T-cell (primary cell): Measurements from ENCODE around the gene GART. TPM values are rescaled to one million over a fixed set of nuclear protein-coding genes. Genes with fewer than 3 reads are reported as not detected.

ENCODE experiments used
- ATAC-seq, 4 experiments: fragments of 200-7000 bp in 3 of 4; fragments of 150-1000 bp in 1 of 4; cut with Tn5 transposase; replicated peaks in 1 of 4; 1 replicate in 3 of 4; 2 replicates in 1 of 4; pipeline ENCODE4 v1.10.0; 2021; ENCODE audit warnings: moderate library complexity in 3 of 4, mild to moderate bottlenecking in 2 of 4, moderate number of reproducible peaks in 1 of 4
- CTCF ChIA-PET, 2 donors: fragments of 300-600 bp; sonication (Branson Sonifier 250); formaldehyde crosslinking; loops; one replicate each; lab custom pipeline; 2022; ENCODE audit warnings: antibody characterized with exemption in 2 of 2; lab: Charles Lee
- POLR2A ChIA-PET, 2 donors: fragments of 300-600 bp; sonication (Branson Sonifier 250); formaldehyde crosslinking; loops; one replicate each; lab custom pipeline; 2022; ENCODE audit warnings: antibody characterized with exemption in 2 of 2; lab: Charles Lee
- DNase-seq, 35 experiments: peaks; one replicate each; pipeline versions ENCODE4 v3.0.0 to v3.0.0-alpha.2; 2013 to 2023
- H3K27ac ChIP-seq: one replicate; pipeline ENCODE4 v1.5.1; 2013; ENCODE audit warnings: low read length
- H3K27me3 ChIP-seq, 2 experiments: replicated peaks in 1 of 2; 1 replicate in 1 of 2; 2 replicates in 1 of 2; pipeline versions ENCODE4 v1.6.1 to v1.7.0; 2013; ENCODE audit warnings: low read length in 1 of 2, mixed read lengths in 1 of 2; ENCODE audit not compliant: control insufficient read depth in 2 of 2, insufficient read depth in 2 of 2; ENCODE audit errors: extremely low read depth in 1 of 2
- H3K36me3 ChIP-seq, 2 donors: 1 replicate in 1 of 2; 2 replicates in 1 of 2; pipeline versions ENCODE4 v1.6.1 to v1.7.0; 2013; ENCODE audit warnings: low read length in 1 of 2; ENCODE audit not compliant: control insufficient read depth in 2 of 2, insufficient read depth in 1 of 2; ENCODE audit errors: extremely low read depth in 1 of 2
- H3K4me1 ChIP-seq, 2 experiments: 1 replicate in 1 of 2; 2 replicates in 1 of 2; pipeline versions ENCODE4 v1.6.1 to v1.7.0; 2013; ENCODE audit warnings: low read length in 2 of 2, mixed read lengths in 1 of 2; ENCODE audit not compliant: insufficient read depth in 2 of 2, control insufficient read depth in 1 of 2; ENCODE audit errors: extremely low read depth in 1 of 2
- H3K4me3 ChIP-seq, 2 donors: 1 replicate in 1 of 2; 2 replicates in 1 of 2; pipeline versions ENCODE4 v1.5.1 to v1.7.0; 2013; ENCODE audit warnings: mild to moderate bottlenecking in 2 of 2, low read length in 1 of 2, moderate library complexity in 1 of 2; ENCODE audit not compliant: control insufficient read depth in 1 of 2; ENCODE audit errors: extremely low read depth in 1 of 2
- H3K9me3 ChIP-seq: 2 replicates; pipeline ENCODE4 v1.7.0; 2013
- H3K27ac Mint-ChIP-seq, 2 donors: one replicate each; pipeline ENCODE4 v1.8.0; 2020 to 2021; ENCODE audit warnings: mild to moderate bottlenecking in 2 of 2, mixed read lengths in 2 of 2
- H3K27me3 Mint-ChIP-seq, 2 donors: one replicate each; pipeline ENCODE4 v1.8.0; 2021 to 2022; ENCODE audit warnings: mixed read lengths in 2 of 2
- H3K36me3 Mint-ChIP-seq: one replicate; pipeline ENCODE4 v1.8.0; 2021; ENCODE audit warnings: mixed read lengths
- H3K4me1 Mint-ChIP-seq, 3 donors: one replicate each; pipeline ENCODE4 v1.8.0; 2020 to 2022; ENCODE audit warnings: mixed read lengths in 3 of 3, mild to moderate bottlenecking in 1 of 3
- H3K4me3 Mint-ChIP-seq, 3 donors: one replicate each; pipeline ENCODE4 v1.8.0; 2020 to 2022; ENCODE audit warnings: mild to moderate bottlenecking in 3 of 3, mixed read lengths in 3 of 3, moderate library complexity in 3 of 3
- H3K9me3 Mint-ChIP-seq, 3 donors: one replicate each; pipeline ENCODE4 v1.8.0; 2020 to 2022; ENCODE audit warnings: mixed read lengths in 3 of 3
- WGBS: methylation state at CpG from one replicate; pipeline ENCODE4 v1.1.5; 2013; ENCODE audit warnings: missing lambda C conversion rate; ENCODE audit not compliant: insufficient coverage; 5-methylcytosine and 5-hydroxymethylcytosine counted together
- total RNA-seq, 35 experiments: library from RNA in 6 of 35; stranded (reverse) in 6 of 35; fragments of 120-200 nt in 1 of 35; gene quantifications; one replicate each; pipeline versions ENCODE4 v1.2.1 to v1.2.4 and lab custom pipeline; 2013 to 2026

Gene GART
- total RNA-seq, 5 donors from 2014 or later (not counting 1 experiment from before 2014, with no cell fraction given): 37.6 to 97.4 (median 84.6) TPM

- Mint-ChIP-seq H3K9me3 (no peaks in the 10 kb centered on the region), H3K36me3 (peaks cover 31% of the 10 kb centered on the region), H3K27me3 (no peaks in the 10 kb centered on the region), H3K4me1 (peaks cover 18 to 41% (median 39%) of the 10 kb centered on the region in 3 donors), H3K27ac (peak overlapping the region; percentile 27 to 55), H3K4me3 (no peak overlapping the region)
- H3K27ac ChIP-seq: no peak overlapping the region
- POLR2A ChIA-PET: interaction anchor here (0.5 to 0.6 kb wide), 2 partner anchors 25 to 81 kb away, joined by 3 to 7 read pairs; no protein-coding TSS in a partner anchor
- 74% methylated on average over 5 of the region's 6 CpGs for WGBS
- H3K4me3 ChIP-seq: no peak overlapping the region
- H3K36me3 ChIP-seq: peaks cover 9 to 58% of the 10 kb centered on the region in 2 donors
- DNase-seq: no peak
- no peaks in the 10 kb centered on the region for H3K27me3 ChIP-seq
- CTCF ChIA-PET: no interaction called here
- no peak for ATAC-seq
- peaks cover 0 to 10% of the 10 kb centered on the region in 2 experiments for H3K4me1 ChIP-seq
- no peaks in the 10 kb centered on the region for H3K9me3 ChIP-seq
Measured at GRCh38 chr21:33567914-33568313, 26.0 kb upstream of the GART start.

GRCh38 chr21:33566514-33566913, 24.6 kb upstream of the GART start:
- peaks cover 29% of the 10 kb centered on the region for H3K36me3 Mint-ChIP-seq
- Histone ChIP-seq H3K27me3 (no peaks in the 10 kb centered on the region), H3K9me3 (no peaks in the 10 kb centered on the region), H3K4me3 (no peak overlapping the region), H3K36me3 (peaks cover 9 to 53% of the 10 kb centered on the region in 2 donors), H3K27ac (no peak overlapping the region), H3K4me1 (peaks cover under 1 to 10% of the 10 kb centered on the region in 2 experiments)
- peak overlapping the region in 1 of 2 donors; percentile 16 for H3K27ac Mint-ChIP-seq
- DNase-seq (no peak), ATAC-seq (no peak)
- ChIA-PET POLR2A (interaction anchor here (0.6 to 1.4 kb wide), 4 partner anchors 10 to 88 kb away, joined by 3 to 11 read pairs (median 4); no protein-coding TSS in a partner anchor), CTCF (interaction anchor here in 1 of 2 donors (0.6 kb wide), 1 partner anchor 1196 kb away, joined by 5 read pairs; no protein-coding TSS in a partner anchor)
- no peak overlapping the region for H3K4me3 Mint-ChIP-seq
- H3K9me3 Mint-ChIP-seq: no peaks in the 10 kb centered on the region
- no CpG with 5 or more reads among the region's 2 CpGs for WGBS
- H3K4me1 Mint-ChIP-seq: peaks cover 28 to 44% (median 43%) of the 10 kb centered on the region in 3 donors
- H3K27me3 Mint-ChIP-seq: no peaks in the 10 kb centered on the region

GRCh38 chr21:33562389-33562788, 20.5 kb upstream of the GART start:
- WGBS: no CpG with 5 or more reads among the region's 2 CpGs
- H3K36me3 ChIP-seq: peaks cover 6 to 64% of the 10 kb centered on the region in 2 donors
- DNase-seq (no peak), ATAC-seq (no peak)
- Mint-ChIP-seq H3K9me3 (no peaks in the 10 kb centered on the region), H3K4me3 (no peak overlapping the region), H3K27ac (no peak overlapping the region), H3K4me1 (peaks cover 43 to 53% (median 52%) of the 10 kb centered on the region in 3 donors), H3K27me3 (no peaks in the 10 kb centered on the region), H3K36me3 (peaks cover 45% of the 10 kb centered on the region)
- H3K9me3 ChIP-seq: no peaks in the 10 kb centered on the region
- no peak overlapping the region for H3K27ac ChIP-seq
- no peak overlapping the region for H3K4me3 ChIP-seq
- no peaks in the 10 kb centered on the region for H3K27me3 ChIP-seq
- ChIA-PET POLR2A (interaction anchor here (0.6 to 1.2 kb wide), 3 partner anchors 11 to 471 kb away, joined by 3 to 9 read pairs (median 3); no protein-coding TSS in a partner anchor), CTCF (interaction anchor here in 1 of 2 donors (0.6 to 0.8 kb wide), 2 partner anchors 33 to 40 kb away, joined by 3 read pairs; no protein-coding TSS in a partner anchor)
- H3K4me1 ChIP-seq: peaks cover under 1 to 3% of the 10 kb centered on the region in 2 experiments

GRCh38 chr21:33561373-33561772, 19.5 kb upstream of the GART start:
- Histone ChIP-seq H3K4me3 (no peak overlapping the region), H3K27ac (no peak overlapping the region), H3K4me1 (peaks cover 0 to 3% of the 10 kb centered on the region in 2 experiments), H3K9me3 (no peaks in the 10 kb centered on the region), H3K36me3 (peaks cover 3 to 66% of the 10 kb centered on the region in 2 donors), H3K27me3 (no peaks in the 10 kb centered on the region)
- whole genome bisulfite sequencing: no CpG with 5 or more reads among the region's 2 CpGs
- ChIA-PET POLR2A (interaction anchor here in 1 of 2 donors (0.8 to 1.1 kb wide), 2 partner anchors 10 to 11 kb away, joined by 3 to 5 read pairs; no protein-coding TSS in a partner anchor), CTCF (interaction anchor here in 1 of 2 donors (0.8 kb wide), 1 partner anchor 41 kb away, joined by 3 read pairs; no protein-coding TSS in a partner anchor)
- peaks cover 55% of the 10 kb centered on the region for H3K36me3 Mint-ChIP-seq
- H3K27me3 Mint-ChIP-seq: no peaks in the 10 kb centered on the region
- DNase-seq (no peak), ATAC-seq (no peak)
- peak overlapping the region in 1 of 2 donors; percentile 19 for H3K27ac Mint-ChIP-seq
- H3K4me1 Mint-ChIP-seq: peaks cover 53 to 63% (median 59%) of the 10 kb centered on the region in 3 donors
- no peak overlapping the region for H3K4me3 Mint-ChIP-seq
- H3K9me3 Mint-ChIP-seq: no peaks in the 10 kb centered on the region

- Mint-ChIP-seq H3K27me3 (no peaks in the 10 kb centered on the region), H3K4me1 (peaks cover 57 to 66% (median 62%) of the 10 kb centered on the region in 3 donors), H3K27ac (peak overlapping the region in 1 of 2 donors; percentile 19), H3K9me3 (no peaks in the 10 kb centered on the region), H3K4me3 (no peak overlapping the region), H3K36me3 (peaks cover 59% of the 10 kb centered on the region)
- no peaks in the 10 kb centered on the region for H3K27me3 ChIP-seq
- no peak for ATAC-seq
- no peak overlapping the region for H3K27ac ChIP-seq
- peaks cover 3 to 69% of the 10 kb centered on the region in 2 donors for H3K36me3 ChIP-seq
- H3K9me3 ChIP-seq: no peaks in the 10 kb centered on the region
- no peak overlapping the region for H3K4me3 ChIP-seq
- CTCF ChIA-PET: no interaction called here
- DNase-seq: no peak
- peaks cover 0 to 3% of the 10 kb centered on the region in 2 experiments for H3K4me1 ChIP-seq
- POLR2A ChIA-PET: interaction anchor here in 1 of 2 donors (0.8 to 1.1 kb wide), 3 partner anchors 9 to 28 kb away, joined by 3 to 5 read pairs (median 3); no protein-coding TSS in a partner anchor
Measured at GRCh38 chr21:33560965-33561364, 19.0 kb upstream of the GART start.

- Mint-ChIP-seq H3K4me1 (peaks cover 67 to 69% (median 69%) of the 10 kb centered on the region in 3 donors), H3K4me3 (no peak overlapping the region), H3K27me3 (no peaks in the 10 kb centered on the region), H3K27ac (peak overlapping the region in 1 of 2 donors; percentile 44), H3K9me3 (no peaks in the 10 kb centered on the region), H3K36me3 (peaks cover 66% of the 10 kb centered on the region)
- ChIA-PET POLR2A (interaction anchor here in 1 of 2 donors (1.0 to 1.1 kb wide), 2 partner anchors 15 to 23 kb away, joined by 3 to 9 read pairs; no protein-coding TSS in a partner anchor), CTCF (no interaction called here)
- no peak for ATAC-seq
- Histone ChIP-seq H3K27ac (no peak overlapping the region), H3K9me3 (no peaks in the 10 kb centered on the region), H3K36me3 (peaks cover 3 to 70% of the 10 kb centered on the region in 2 donors), H3K27me3 (no peaks in the 10 kb centered on the region), H3K4me3 (no peak overlapping the region), H3K4me1 (peaks cover 0 to 3% of the 10 kb centered on the region in 2 experiments)
- no peak for DNase-seq
- WGBS: no CpG with 5 or more reads among the region's 10 CpGs
Measured at GRCh38 chr21:33559813-33560212, 17.9 kb upstream of the GART start.
